Measurements from ENCODE around the gene ID3. TPM values are rescaled to one million over a fixed set of nuclear protein-coding genes. Genes with fewer than 3 reads are reported as not detected.

Gene ID3
- total RNA-seq, 4 donors from 2014 or later, result 121 to 224 (median 167) TPM

DNA sequence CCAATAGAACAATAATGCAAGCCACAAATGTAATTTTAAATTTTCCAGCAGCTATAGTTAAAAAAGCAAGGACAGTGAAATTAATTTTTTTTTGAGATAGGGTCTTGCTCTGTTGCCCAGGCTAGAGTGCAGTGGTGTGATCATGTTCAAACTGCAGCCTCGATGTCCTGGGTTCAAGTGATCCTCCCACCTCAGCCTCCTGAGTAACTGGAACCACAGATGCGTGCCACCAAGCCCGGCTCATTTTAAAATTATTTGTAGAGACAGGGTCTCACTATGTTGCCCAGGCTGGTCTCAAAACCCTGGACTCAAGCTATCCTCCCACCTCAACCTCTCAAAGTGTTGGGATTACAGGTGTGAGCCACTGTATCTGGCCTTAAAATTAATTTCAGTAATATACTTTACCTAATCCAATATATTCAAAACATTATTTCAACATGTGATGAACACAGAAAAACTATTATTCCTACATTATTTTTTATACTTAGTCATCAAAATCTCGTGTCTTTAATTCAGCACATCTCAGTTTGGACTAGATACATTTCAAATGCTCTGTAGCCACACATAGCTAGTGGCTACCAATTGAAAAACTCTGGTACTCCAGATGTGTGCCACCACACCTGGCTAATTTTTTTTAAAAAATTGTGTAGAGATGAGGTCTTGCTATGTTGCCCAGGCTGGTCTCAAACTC lies 10.8 kb upstream of the ID3 start:
- Histone ChIP-seq H3K9me3 (no peaks in the 10 kb centered on the region), H3K36me3 (no peaks in the 10 kb centered on the region), H3K4me3 (no peak overlapping the region), H3K4me1 (peaks cover 0 to 17% (median 2%) of the 10 kb centered on the region in 4 donors), H3K27ac (no peak overlapping the region), H3K27me3 (no peaks in the 10 kb centered on the region)
- TF ChIP-seq POLR2A (IDR thresholded peaks at IDR 0.05), result no peak
- TF ChIP-seq, protein P1, sequence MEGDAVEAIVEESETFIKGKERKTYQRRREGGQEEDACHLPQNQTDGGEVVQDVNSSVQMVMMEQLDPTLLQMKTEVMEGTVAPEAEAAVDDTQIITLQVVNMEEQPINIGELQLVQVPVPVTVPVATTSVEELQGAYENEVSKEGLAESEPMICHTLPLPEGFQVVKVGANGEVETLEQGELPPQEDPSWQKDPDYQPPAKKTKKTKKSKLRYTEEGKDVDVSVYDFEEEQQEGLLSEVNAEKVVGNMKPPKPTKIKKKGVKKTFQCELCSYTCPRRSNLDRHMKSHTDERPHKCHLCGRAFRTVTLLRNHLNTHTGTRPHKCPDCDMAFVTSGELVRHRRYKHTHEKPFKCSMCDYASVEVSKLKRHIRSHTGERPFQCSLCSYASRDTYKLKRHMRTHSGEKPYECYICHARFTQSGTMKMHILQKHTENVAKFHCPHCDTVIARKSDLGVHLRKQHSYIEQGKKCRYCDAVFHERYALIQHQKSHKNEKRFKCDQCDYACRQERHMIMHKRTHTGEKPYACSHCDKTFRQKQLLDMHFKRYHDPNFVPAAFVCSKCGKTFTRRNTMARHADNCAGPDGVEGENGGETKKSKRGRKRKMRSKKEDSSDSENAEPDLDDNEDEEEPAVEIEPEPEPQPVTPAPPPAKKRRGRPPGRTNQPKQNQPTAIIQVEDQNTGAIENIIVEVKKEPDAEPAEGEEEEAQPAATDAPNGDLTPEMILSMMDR (IDR thresholded peaks at IDR 0.05), result no peak
- DNase-seq, result no peak

DNA sequence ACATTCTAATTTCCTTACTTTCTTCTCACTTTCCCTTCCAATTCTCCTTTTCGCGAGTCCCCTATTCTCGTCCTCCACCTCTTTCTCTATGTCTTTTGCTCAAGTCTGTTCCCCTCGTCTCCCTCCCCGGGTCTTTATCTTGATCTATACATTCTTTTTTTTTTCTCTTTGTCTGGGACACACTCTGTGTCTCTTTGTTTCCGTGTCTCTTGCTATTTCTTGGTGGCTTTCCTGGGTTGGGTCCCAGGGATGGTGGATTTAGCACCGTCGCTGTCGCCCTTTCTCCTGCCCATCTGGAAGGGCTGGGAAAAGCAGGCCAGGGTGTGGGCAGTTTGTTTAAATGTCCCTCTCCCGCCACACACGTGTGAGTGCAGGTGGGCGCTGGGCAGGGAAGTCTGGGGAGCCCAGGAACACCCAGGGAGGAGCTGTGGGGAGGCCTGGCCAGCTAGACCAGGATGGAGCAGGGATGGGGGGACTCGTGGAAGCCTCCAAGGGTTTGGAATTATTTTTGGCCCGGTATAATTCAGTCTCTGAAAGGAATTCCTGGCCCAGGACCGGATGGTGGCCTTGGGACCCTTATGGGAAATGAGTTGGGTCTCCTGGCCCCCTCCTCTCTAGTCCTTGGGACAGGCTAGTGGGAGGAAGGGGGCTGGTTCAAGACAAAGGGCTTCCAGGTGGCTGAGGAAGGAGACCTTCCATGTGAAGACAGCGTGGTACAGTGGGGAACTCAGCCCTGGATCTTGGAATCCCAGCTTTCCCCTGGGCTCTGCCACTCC lies 9.5 kb upstream of the ID3 start:
- TF ChIP-seq POLR2A (IDR thresholded peaks at IDR 0.05), result no peak
- TF ChIP-seq, protein P1 (IDR thresholded peaks at IDR 0.05), result no peak
- Histone ChIP-seq H3K27me3 (no peaks in the 10 kb centered on the region), H3K4me3 (peak overlapping the region; percentile 58 to 69 (median 62)), H3K36me3 (no peaks in the 10 kb centered on the region), H3K9me3 (no peaks in the 10 kb centered on the region), H3K4me1 (peaks cover 0 to 27% (median 0%) of the 10 kb centered on the region in 4 donors), H3K27ac (peak overlapping the region; percentile 65 to 82 (median 78))
- no peak for DNase-seq

DNA sequence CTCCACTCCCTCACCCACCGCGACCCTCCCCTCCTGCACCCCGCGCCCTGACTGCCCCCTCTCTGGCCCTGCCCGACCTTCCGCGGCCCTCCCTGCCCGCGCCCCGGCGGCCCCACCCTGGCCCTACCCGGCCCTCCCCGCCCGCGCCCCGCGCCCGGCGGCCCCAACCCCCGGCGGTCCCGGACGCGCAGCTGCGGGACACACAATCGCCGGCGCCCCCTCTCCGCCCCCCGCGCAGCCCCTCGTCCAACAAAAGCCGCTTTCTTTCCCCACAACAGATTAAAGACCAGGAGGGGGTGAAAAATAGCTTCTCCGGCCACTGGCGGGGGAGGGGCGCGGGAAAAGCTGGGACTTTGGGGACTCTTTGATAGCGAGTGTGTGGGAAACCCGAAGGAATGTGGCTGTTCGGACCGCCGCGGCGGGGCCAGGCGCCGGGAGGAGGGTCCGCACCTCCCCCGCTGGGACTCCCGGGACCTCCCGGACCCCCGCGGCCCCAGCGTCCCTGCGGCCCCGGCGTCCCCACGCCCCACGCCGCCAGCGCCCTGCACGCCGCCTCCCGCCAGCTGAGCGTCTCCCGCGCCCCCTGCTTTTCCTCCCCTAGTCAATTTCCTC lies 8.8 kb upstream of the ID3 start:
- H3K27ac ChIP-seq, result peak overlapping the region; percentile 65 to 82 (median 78)
- H3K4me1 ChIP-seq, result peaks cover 0 to 34% (median 0%) of the 10 kb centered on the region in 4 donors
- H3K27me3 ChIP-seq, result no peaks in the 10 kb centered on the region
- peak overlapping the region; percentile 58 to 69 (median 62) for H3K4me3 ChIP-seq
- no peaks in the 10 kb centered on the region for H3K9me3 ChIP-seq
- no peaks in the 10 kb centered on the region for H3K36me3 ChIP-seq
- TF ChIP-seq, protein P1 (IDR thresholded peaks at IDR 0.05), result no peak
- TF ChIP-seq POLR2A (IDR thresholded peaks at IDR 0.05), result no peak
- DNase-seq, result no peak

DNA sequence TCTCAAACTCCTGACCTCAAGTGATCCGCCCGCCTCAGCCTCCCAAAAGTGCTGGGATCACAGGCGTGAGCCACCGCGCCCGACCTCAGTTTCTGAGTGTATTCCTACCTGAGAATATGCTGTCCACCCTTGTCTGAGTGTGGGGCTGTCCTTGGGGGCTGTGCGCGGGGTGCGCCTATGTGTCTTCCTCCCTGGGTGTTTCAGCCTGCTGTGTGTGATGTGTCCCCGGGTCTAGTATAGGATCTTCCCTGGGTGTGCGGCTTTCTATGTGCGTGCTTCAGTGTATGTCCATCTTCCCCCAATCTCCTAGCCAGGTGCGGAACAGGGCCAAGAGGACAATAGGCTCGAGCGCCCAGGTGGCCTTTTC lies 8.3 kb upstream of the ID3 start:
- H3K4me1 ChIP-seq, result peaks cover 0 to 39% (median 1%) of the 10 kb centered on the region in 4 donors
- H3K9me3 ChIP-seq, result no peaks in the 10 kb centered on the region
- no peak for DNase-seq
- H3K27ac ChIP-seq, result peak overlapping the region; percentile 65 to 82 (median 78)
- H3K27me3 ChIP-seq, result no peaks in the 10 kb centered on the region
- no peaks in the 10 kb centered on the region for H3K36me3 ChIP-seq
- peak overlapping the region; percentile 58 to 69 (median 62) for H3K4me3 ChIP-seq
- TF ChIP-seq, protein P1 (IDR thresholded peaks at IDR 0.05), result no peak
- no peak for TF ChIP-seq POLR2A (IDR thresholded peaks at IDR 0.05)

DNA sequence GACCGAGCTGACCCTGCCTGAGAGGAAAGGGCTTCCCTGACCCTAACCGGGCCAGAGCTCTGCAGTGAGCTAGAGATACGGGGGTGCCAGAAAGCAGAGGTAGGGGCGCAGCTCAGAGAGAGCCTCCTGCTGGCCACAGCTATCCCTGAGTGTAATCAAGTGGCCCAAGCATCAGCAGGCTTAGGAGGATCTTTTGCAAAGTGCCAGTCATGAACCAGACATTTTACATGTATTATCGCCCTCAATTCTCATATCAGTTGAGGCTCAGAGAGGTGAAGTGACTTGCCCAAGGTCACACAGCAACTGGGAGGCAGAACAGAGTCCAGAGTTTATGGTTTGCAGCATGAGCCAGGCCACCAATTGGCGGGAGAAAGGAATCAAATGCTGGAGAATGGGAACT lies 7.0 kb upstream of the ID3 start:
- no peak for DNase-seq
- Histone ChIP-seq H3K4me3 (no peak overlapping the region), H3K27ac (peak overlapping the region in 1 of 4 donors; percentile 42), H3K9me3 (no peaks in the 10 kb centered on the region), H3K4me1 (peaks cover 0 to 52% (median 4%) of the 10 kb centered on the region in 4 donors), H3K27me3 (no peaks in the 10 kb centered on the region), H3K36me3 (no peaks in the 10 kb centered on the region)
- TF ChIP-seq POLR2A (IDR thresholded peaks at IDR 0.05), result no peak
- TF ChIP-seq, protein P1 (IDR thresholded peaks at IDR 0.05), result no peak

Data from Peyer's patch (tissue), 4 donors.